Measurements from ENCODE around the gene GPR152. TPM values are rescaled to one million over a fixed set of nuclear protein-coding genes. Genes with fewer than 3 reads are reported as not detected.

The GPR152 gene
- total RNA-seq, 1 donor from 2014 or later, result not detected

DNA sequence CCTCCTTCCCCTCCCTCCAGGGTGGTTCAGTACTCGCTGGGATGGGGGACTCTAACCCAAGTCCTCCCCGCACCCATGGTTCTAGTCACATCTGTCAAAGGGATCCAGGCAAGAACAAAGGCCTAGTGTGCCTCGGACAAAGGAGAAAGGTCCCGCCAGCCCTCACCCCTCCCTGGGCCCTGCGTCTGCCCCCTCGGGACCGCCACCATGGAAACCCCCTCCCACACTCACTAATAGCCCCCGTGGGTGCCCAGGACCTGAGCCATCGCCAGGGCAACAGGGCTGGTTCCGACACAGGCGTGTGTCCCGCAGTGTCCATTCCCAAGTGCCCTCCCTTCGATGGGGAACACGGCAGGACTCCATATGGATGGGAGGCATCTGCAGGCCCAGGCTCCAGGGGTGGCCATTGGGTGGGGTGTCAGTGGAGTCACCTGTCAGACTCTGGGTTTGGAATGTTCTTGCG lies 42.1 kb downstream of the GPR152 start:
- Mint-ChIP-seq H3K27me3 (ENCODE audit: low read depth) (peaks cover 48% of the 10 kb centered on the region), H3K9me3 (no peaks in the 10 kb centered on the region), H3K4me1 (peaks cover 9% of the 10 kb centered on the region), H3K36me3 (no peaks in the 10 kb centered on the region), H3K4me3 (no peak overlapping the region), H3K27ac (no peak overlapping the region)
- DNase-seq (ENCODE audit: low spot score in 2 of 2, unreplicated experiment in 2 of 2), result no peak
- TF ChIP-seq, protein P1, sequence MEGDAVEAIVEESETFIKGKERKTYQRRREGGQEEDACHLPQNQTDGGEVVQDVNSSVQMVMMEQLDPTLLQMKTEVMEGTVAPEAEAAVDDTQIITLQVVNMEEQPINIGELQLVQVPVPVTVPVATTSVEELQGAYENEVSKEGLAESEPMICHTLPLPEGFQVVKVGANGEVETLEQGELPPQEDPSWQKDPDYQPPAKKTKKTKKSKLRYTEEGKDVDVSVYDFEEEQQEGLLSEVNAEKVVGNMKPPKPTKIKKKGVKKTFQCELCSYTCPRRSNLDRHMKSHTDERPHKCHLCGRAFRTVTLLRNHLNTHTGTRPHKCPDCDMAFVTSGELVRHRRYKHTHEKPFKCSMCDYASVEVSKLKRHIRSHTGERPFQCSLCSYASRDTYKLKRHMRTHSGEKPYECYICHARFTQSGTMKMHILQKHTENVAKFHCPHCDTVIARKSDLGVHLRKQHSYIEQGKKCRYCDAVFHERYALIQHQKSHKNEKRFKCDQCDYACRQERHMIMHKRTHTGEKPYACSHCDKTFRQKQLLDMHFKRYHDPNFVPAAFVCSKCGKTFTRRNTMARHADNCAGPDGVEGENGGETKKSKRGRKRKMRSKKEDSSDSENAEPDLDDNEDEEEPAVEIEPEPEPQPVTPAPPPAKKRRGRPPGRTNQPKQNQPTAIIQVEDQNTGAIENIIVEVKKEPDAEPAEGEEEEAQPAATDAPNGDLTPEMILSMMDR (IDR thresholded peaks at IDR 0.05; ENCODE audit: unreplicated experiment), result no peak

DNA sequence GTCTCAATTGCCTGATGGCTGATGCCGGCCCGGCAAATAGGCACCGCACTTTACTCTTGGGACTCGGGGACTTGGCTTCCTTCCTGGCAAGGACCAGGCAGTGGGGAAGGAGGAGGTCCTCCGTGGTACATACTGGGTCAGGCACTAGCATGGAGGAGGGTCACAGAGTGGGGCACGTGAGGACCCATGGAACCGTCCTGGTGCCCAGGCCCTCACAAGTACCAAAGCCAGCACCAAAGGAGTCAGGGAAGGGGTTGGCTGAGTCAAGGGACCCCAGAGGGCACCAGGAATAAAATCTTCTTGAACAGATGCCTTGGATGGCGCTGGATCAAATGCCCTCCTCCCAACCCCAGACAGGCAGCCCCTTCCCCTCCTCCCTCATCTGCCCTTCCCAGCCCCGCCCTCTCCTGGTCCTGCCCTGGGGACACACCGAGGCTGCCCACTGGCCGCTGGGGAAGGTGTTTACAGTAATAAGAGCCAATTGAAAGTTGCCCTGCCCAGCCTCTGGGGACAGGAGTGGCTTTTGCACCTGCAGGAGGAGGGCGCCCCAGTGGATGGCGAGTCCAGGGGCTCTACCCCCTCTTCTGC lies 42.7 kb downstream of the GPR152 start:
- H3K4me3 Mint-ChIP-seq, result no peak overlapping the region
- peaks cover 7% of the 10 kb centered on the region for H3K4me1 Mint-ChIP-seq
- TF ChIP-seq, protein P1 (IDR thresholded peaks at IDR 0.05; ENCODE audit: unreplicated experiment), result no peak
- H3K9me3 Mint-ChIP-seq, result no peaks in the 10 kb centered on the region
- DNase-seq (ENCODE audit: low spot score in 2 of 2, unreplicated experiment in 2 of 2), result no peak
- no peaks in the 10 kb centered on the region for H3K36me3 Mint-ChIP-seq
- H3K27me3 Mint-ChIP-seq (ENCODE audit: low read depth), result peaks cover 45% of the 10 kb centered on the region
- no peak overlapping the region for H3K27ac Mint-ChIP-seq

DNA sequence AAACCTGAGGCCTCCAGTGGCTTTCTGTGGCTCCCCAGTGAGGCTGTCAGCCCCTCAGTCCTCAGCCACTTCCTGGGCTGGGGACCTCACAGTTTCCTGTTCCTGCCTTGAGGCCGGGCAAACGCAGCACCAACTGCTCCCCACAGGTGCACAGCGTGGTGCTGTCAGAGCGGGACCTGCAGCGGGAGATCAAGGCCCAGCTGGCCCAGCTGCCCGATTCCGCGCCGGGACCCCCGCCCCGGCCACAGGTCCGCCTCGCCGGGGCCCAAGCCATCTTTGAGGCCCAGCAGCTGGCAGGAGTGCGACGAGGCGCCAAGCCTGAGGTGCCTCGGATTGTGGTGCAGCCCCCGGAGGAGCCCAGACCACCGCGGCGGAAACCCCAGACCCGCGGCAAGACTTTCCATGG lies 43.3 kb downstream of the GPR152 start:
- Mint-ChIP-seq H3K9me3 (no peaks in the 10 kb centered on the region), H3K4me3 (no peak overlapping the region), H3K27ac (no peak overlapping the region), H3K4me1 (peaks cover 10% of the 10 kb centered on the region), H3K36me3 (no peaks in the 10 kb centered on the region), H3K27me3 (ENCODE audit: low read depth) (peaks cover 43% of the 10 kb centered on the region)
- DNase-seq (ENCODE audit: low spot score in 2 of 2, unreplicated experiment in 2 of 2), result no peak
- TF ChIP-seq, protein P1 (IDR thresholded peaks at IDR 0.05; ENCODE audit: unreplicated experiment), result no peak

DNA sequence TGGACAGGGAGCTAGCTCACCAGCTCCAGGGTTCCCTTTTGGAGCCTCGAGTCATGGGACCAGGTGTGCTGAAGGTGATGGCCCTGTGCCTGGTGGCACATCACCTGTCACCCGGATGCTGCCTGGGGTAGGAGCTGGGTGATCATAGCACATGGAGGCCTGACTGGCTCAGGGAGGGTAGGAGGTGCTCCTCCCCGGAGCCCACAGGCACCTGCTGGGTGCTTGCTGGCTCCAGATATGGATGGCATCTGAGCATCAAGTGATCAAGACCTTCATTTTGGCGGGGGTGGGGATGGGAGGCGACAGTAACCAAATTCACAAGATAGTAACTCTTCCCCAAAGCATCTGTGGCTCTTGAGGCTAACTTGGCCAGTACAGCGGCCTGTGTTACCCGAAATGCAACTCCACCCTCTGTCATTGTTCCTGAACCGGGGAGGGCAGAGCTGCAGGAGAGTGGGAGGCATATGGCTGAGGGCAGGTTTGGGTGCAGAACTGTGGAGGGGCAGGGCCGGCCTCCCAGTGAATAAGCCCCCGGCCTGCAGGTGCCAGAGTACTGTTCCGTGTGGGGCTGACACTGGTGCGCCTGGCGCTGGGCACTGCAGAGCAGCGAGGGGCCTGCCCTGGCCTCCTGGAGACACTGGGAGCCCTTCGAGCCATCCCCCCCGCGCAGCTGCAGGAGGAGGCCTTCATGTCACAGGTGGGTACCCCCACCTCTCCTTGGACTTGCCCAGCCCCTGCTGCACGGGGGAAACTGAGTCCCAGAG lies 43.9 kb downstream of the GPR152 start:
- H3K27me3 Mint-ChIP-seq (ENCODE audit: low read depth), result peaks cover 40% of the 10 kb centered on the region
- TF ChIP-seq, protein P1 (IDR thresholded peaks at IDR 0.05; ENCODE audit: unreplicated experiment), result no peak
- no peaks in the 10 kb centered on the region for H3K9me3 Mint-ChIP-seq
- DNase-seq (ENCODE audit: low spot score in 2 of 2, unreplicated experiment in 2 of 2), result no peak
- H3K4me1 Mint-ChIP-seq, result peaks cover 10% of the 10 kb centered on the region
- H3K4me3 Mint-ChIP-seq, result no peak overlapping the region
- H3K36me3 Mint-ChIP-seq, result no peaks in the 10 kb centered on the region
- H3K27ac Mint-ChIP-seq, result no peak overlapping the region

DNA sequence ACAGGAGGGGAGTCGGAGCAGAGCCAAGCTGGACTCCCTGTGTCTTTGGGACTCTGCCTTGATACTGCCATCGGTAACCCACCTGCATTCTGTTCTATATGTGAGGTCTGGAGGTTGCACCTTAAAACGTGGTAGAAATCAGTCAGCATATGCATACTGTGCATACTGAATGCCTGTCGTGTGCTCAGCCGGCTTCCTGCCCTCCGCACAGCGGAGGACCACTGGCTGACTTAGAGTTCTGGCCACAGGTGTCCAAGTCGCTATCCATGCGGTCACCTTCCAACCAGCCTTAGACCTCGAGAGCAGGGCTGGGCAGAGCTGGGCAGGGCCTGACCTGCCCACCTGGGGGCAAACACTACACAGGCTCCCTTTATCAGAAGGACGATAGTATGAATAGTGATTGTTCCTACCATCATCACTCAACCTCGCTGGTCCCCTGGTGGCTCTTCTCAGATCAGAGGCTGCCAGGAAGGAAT lies 44.8 kb downstream of the GPR152 start:
- DNase-seq (ENCODE audit: low spot score in 2 of 2, unreplicated experiment in 2 of 2), result no peak
- no peaks in the 10 kb centered on the region for H3K9me3 Mint-ChIP-seq
- no peak overlapping the region for H3K4me3 Mint-ChIP-seq
- H3K27me3 Mint-ChIP-seq (ENCODE audit: low read depth), result peaks cover 33% of the 10 kb centered on the region
- H3K27ac Mint-ChIP-seq, result no peak overlapping the region
- H3K4me1 Mint-ChIP-seq, result peaks cover 6% of the 10 kb centered on the region
- TF ChIP-seq, protein P1 (IDR thresholded peaks at IDR 0.05; ENCODE audit: unreplicated experiment), result no peak
- no peaks in the 10 kb centered on the region for H3K36me3 Mint-ChIP-seq

Measured in mesothelial cell of epicardium (in vitro differentiated cells).